Epithelial cell of proximal tubule (primary cell): ENCODE measurements around the gene ATP2B1. TPM values are rescaled to one million over a fixed set of nuclear protein-coding genes. Genes with fewer than 3 reads are reported as not detected.

Source experiments
- DNase-seq: peaks from one replicate; pipeline ENCODE4 v3.0.0-alpha.2; 2011; ENCODE audit warnings: low read depth
- H3K4me3 ChIP-seq: 2 replicates; pipeline ENCODE4 v1.5.1; 2011; ENCODE audit warnings: low read depth, mild to moderate bottlenecking, low read length
- CTCF ChIP-seq: conservative IDR thresholded peaks from 2 replicates; pipeline ENCODE4 v1.5.1; 2012; ENCODE audit warnings: low read depth, mild to moderate bottlenecking, low read length
- total RNA-seq: library from RNA; depleted of rRNA; stranded (reverse); fragments of >200 nt; gene quantifications from 2 replicates; pipeline ENCODE4 v1.2.3, GENCODE V29; 2015

ATP2B1 gene
- total RNA-seq, 1 donor from 2014 or later = 25.3 TPM

- no peak overlapping the region for H3K4me3 ChIP-seq
- no peak for TF ChIP-seq CTCF
- no peak for DNase-seq
These were observed 40.2 kb upstream of the ATP2B1 start for GRCh38 chr12:89748791-89749190.

GRCh38 chr12:89745286-89745685, 36.6 kb upstream of the ATP2B1 start:
- H3K4me3 ChIP-seq = no peak overlapping the region
- no peak for TF ChIP-seq CTCF
- no peak for DNase-seq

GRCh38 chr12:89742337-89743022, 33.8 kb upstream of the ATP2B1 start:
- no peak for TF ChIP-seq CTCF
- no peak for DNase-seq
- no peak overlapping the region for H3K4me3 ChIP-seq

- TF ChIP-seq CTCF = no peak
- no peak for DNase-seq
- no peak overlapping the region for H3K4me3 ChIP-seq
These were observed 32.3 kb upstream of the ATP2B1 start for GRCh38 chr12:89740943-89741342.

- no peak for TF ChIP-seq CTCF
- no peak for DNase-seq
- H3K4me3 ChIP-seq = no peak overlapping the region
These were observed 28.4 kb upstream of the ATP2B1 start for GRCh38 chr12:89736995-89737394.

- DNase-seq = no peak
- no peak overlapping the region for H3K4me3 ChIP-seq
These were observed 25.1 kb upstream of the ATP2B1 start for GRCh38 chr12:89733579-89734201.

More at GRCh38 chr12:89733579-89734201, 25.1 kb upstream of the ATP2B1 start:
- TF ChIP-seq CTCF = no peak
